Measurements from ENCODE around the gene KXD1. TPM values are rescaled to one million over a fixed set of nuclear protein-coding genes. Genes with fewer than 3 reads are reported as not detected.
"Not testable (repeated sequence)": the region's sequence is repeated elsewhere in the genome, so short reads cannot be mapped to it uniquely, and the experiment has no call there.

Gene KXD1
- total and polyA plus RNA-seq, 10 of the 15 experiments (the other 5 are each of a cell fraction or from before 2014, with no cell fraction given) = 27.5 to 209 (median 129) TPM

DNA sequence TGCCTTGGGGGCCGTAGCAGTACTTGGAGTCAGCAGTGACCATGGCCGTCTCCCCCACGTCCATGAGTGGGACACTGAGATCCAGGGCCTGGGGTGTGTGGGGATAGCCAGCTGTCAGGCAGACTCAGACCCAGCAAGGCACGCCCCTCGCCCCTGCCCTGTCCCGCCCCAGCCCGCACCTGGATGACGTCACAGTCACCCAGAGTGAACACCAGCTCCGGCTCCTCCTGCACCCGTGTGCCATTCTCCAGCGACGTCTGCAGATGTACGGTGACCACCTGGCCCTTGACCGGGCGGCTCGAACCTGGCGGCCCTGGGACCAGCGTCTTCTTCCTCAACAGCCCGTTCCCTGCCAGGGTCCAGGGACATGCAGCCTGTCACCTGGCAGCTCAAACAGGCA is 18.3 kb upstream of the KXD1 start:
- RAD21 ChIA-PET (ENCODE audit: unreplicated experiment) = no interaction called here
- POLR2A ChIA-PET = interaction anchor here (0.7 kb wide), 1 partner anchor 46 kb away, joined by 3 read pairs; no protein-coding TSS in a partner anchor
- WGBS (ENCODE audit: insufficient coverage, insufficient replicate concordance, low lambda C conversion rate, missing lambda C conversion rate) = 96% methylated on average over 13 of the region's 19 CpGs

DNA sequence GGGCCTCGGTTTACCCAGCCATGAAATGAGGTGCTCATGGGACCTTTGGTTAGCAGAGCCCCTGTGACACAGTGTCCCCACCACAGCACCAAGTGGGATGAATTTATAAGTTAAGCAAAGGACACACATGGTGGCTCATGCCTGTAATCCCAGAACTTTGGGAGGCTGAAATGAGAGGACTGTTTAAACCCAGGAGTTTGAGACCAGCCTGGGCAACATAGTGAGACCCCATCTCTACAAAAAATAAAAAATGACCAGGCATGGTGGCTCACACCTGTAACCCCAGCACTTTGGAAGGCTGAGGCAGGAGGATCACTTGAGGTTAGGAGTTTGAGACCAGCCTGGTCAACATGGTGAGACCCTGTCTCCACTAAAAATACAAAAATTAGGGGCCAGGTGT is 17.5 kb upstream of the KXD1 start:
- H3K27ac ChIP-seq (ENCODE audit: control insufficient read depth, insufficient read depth); H2AFZ ChIP-seq (ENCODE audit: control insufficient read depth, low read depth, low read length); H3K4me2 ChIP-seq (ENCODE audit: control insufficient read depth, insufficient read depth); RAD21 ChIA-PET (ENCODE audit: unreplicated experiment); H3K4me1 ChIP-seq (ENCODE audit: control insufficient read depth, insufficient read depth, low read length); H3K4me3 ChIP-seq; BruUV-seq (replicated peaks); H3K9ac ChIP-seq (ENCODE audit: control insufficient read depth, insufficient read depth, low read length); DNase-seq (ENCODE audit: low read depth, low spot score); CTCF ChIA-PET; H4K20me1 ChIP-seq (ENCODE audit: control insufficient read depth, insufficient read depth); ATAC-seq; POLR2A ChIA-PET; H3K9me3 ChIP-seq (replicated peaks; ENCODE audit: control insufficient read depth, insufficient read depth, low read length); SMC1A ChIA-PET (ENCODE audit: uncharacterized antibody, unreplicated experiment); in situ Hi-C loops (cut with MboI); FAIRE-seq; H3K27me3 ChIP-seq (replicated peaks in 1 of 2; ENCODE audit: control insufficient read depth in 2 of 2, insufficient read depth in 2 of 2, low read length in 1 of 2): not testable (repeated sequence)
- H3K36me3 ChIP-seq (ENCODE audit: control insufficient read depth in 2 of 2, insufficient read depth in 2 of 2, low read length in 1 of 2) = peaks cover 6 to 31% of the 10 kb centered on the region in 2 experiments; a peak in 3 of 4 replicates
- WGBS (ENCODE audit: insufficient coverage, insufficient replicate concordance, low lambda C conversion rate, missing lambda C conversion rate) = 100% methylated on average over 1 of the region's 1 CpG
- H3K79me2 ChIP-seq (ENCODE audit: control insufficient read depth, insufficient read depth, low read length) = peaks cover 14% of the 10 kb centered on the region
- intact Hi-C loops (cut with micrococcal nuclease; ENCODE audit: unreplicated experiment) = loop anchor here (5.0 kb wide), 1 partner anchor 47 kb away; the partner anchor contains the start of gene REX1BD

More for the DNA sequence above, 18.3 kb upstream of the KXD1 start:
- CTCF ChIA-PET = interaction anchor here (0.6 kb wide), 1 partner anchor 209 kb away, joined by 3 read pairs; no protein-coding TSS in a partner anchor
- ATAC-seq = no peak
- Histone ChIP-seq H2AFZ (ENCODE audit: control insufficient read depth, low read depth, low read length) (no peak overlapping the region), H3K9ac (ENCODE audit: control insufficient read depth, insufficient read depth, low read length) (no peak overlapping the region), H3K36me3 (ENCODE audit: control insufficient read depth in 2 of 2, insufficient read depth in 2 of 2, low read length in 1 of 2) (peaks cover 6 to 31% of the 10 kb centered on the region in 2 experiments; a peak in 3 of 4 replicates), H3K4me3 (no peak overlapping the region), H3K4me2 (ENCODE audit: control insufficient read depth, insufficient read depth) (no peak overlapping the region), H3K9me3 (replicated peaks; ENCODE audit: control insufficient read depth, insufficient read depth, low read length) (no peaks in the 10 kb centered on the region), H3K79me2 (ENCODE audit: control insufficient read depth, insufficient read depth, low read length) (peaks cover 14% of the 10 kb centered on the region), H3K27ac (ENCODE audit: control insufficient read depth, insufficient read depth) (no peak overlapping the region), H3K4me1 (ENCODE audit: control insufficient read depth, insufficient read depth, low read length) (peaks cover 10% of the 10 kb centered on the region), H3K27me3 (replicated peaks in 1 of 2; ENCODE audit: control insufficient read depth in 2 of 2, insufficient read depth in 2 of 2, low read length in 1 of 2) (no peaks in the 10 kb centered on the region), H4K20me1 (ENCODE audit: control insufficient read depth, insufficient read depth) (no peaks in the 10 kb centered on the region)
- no TSS peak for BruUV-seq (replicated peaks)
- no peak for TF ChIP-seq RFX5 (IDR thresholded peaks at IDR 0.05; ENCODE audit: low read depth, low read length)
- no peak for TF ChIP-seq CHD1 (IDR thresholded peaks at IDR 0.05; ENCODE audit: low read depth, low read length)
- no peak for TF ChIP-seq ZNF384 (IDR thresholded peaks at IDR 0.05; ENCODE audit: borderline replicate concordance, low read depth, low read length)
- no peak for TF ChIP-seq RELA (IDR thresholded peaks at IDR 0.05; ENCODE audit: borderline replicate concordance, partially characterized antibody)
- TF ChIP-seq BRCA1 (IDR thresholded peaks at IDR 0.05; ENCODE audit: low read depth, low read length) = no peak
- SMC1A ChIA-PET (ENCODE audit: uncharacterized antibody, unreplicated experiment) = no interaction called here
- no peak for FAIRE-seq
- intact Hi-C loops (cut with micrococcal nuclease; ENCODE audit: unreplicated experiment) = no loop called here
- in situ Hi-C loops (cut with MboI) = no loop called here
- no peak for DNase-seq (ENCODE audit: low read depth, low spot score)
